NB4 (cell line): Measurements from ENCODE around the gene STK38.

Experiments used
- CTCF ChIP-seq: IDR thresholded peaks from one replicate; pipeline ENCODE4 v1.5.1; 2012; ENCODE audit warnings: low read depth, low read length
- POLR2A ChIP-seq: IDR thresholded peaks from 2 replicates; pipeline ENCODE4 v1.6.1; 2011; ENCODE audit warnings: mild to moderate bottlenecking; ENCODE audit not compliant: insufficient read length; ENCODE audit errors: extremely low read depth

GRCh38 chr6:36506611-36507010 lies 40.7 kb downstream of the STK38 start:
- TF ChIP-seq POLR2A (no peak), CTCF (no peak)
